WI38 (cell line): ENCODE results near the gene ISL2.

Source experiments
- H3K4me3 ChIP-seq: 2 replicates; pipeline ENCODE4 v1.5.1; 2011; ENCODE audit warnings: low read depth, mild to moderate bottlenecking, control low read depth, low read length
- TF ChIP-seq, protein P1 (sequence below): IDR thresholded peaks from 2 replicates; pipeline ENCODE4 v1.5.1; 2012; ENCODE audit warnings: low read depth, mild to moderate bottlenecking, control low read depth, low read length

Gene ISL2

GRCh38 chr15:76320012-76320411, 16.6 kb upstream of the ISL2 start:
- TF ChIP-seq, protein P1, sequence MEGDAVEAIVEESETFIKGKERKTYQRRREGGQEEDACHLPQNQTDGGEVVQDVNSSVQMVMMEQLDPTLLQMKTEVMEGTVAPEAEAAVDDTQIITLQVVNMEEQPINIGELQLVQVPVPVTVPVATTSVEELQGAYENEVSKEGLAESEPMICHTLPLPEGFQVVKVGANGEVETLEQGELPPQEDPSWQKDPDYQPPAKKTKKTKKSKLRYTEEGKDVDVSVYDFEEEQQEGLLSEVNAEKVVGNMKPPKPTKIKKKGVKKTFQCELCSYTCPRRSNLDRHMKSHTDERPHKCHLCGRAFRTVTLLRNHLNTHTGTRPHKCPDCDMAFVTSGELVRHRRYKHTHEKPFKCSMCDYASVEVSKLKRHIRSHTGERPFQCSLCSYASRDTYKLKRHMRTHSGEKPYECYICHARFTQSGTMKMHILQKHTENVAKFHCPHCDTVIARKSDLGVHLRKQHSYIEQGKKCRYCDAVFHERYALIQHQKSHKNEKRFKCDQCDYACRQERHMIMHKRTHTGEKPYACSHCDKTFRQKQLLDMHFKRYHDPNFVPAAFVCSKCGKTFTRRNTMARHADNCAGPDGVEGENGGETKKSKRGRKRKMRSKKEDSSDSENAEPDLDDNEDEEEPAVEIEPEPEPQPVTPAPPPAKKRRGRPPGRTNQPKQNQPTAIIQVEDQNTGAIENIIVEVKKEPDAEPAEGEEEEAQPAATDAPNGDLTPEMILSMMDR = no peak

DNA sequence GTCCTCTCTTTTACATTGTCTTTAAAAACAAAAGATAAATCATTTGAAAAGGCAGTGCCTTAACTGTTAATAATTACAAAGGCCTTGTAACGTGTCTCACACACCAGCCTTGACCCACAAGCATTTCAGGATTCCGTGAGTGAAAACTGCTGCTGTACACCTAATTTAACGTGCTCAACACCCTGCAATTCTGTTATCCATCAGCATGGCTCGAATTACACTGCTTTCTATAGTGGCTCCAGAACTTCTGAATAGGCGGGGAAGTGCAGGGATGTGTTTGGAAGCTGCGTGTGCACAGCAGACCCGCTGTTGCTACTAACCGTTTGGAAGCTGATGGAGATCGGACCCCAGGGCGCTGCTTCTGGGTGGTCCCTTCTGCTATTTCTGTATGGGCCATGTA, 15.4 kb upstream of the ISL2 start:
- no peak overlapping the region for H3K4me3 ChIP-seq

More at GRCh38 chr15:76320012-76320411, 16.6 kb upstream of the ISL2 start:
- no peak overlapping the region for H3K4me3 ChIP-seq

DNA sequence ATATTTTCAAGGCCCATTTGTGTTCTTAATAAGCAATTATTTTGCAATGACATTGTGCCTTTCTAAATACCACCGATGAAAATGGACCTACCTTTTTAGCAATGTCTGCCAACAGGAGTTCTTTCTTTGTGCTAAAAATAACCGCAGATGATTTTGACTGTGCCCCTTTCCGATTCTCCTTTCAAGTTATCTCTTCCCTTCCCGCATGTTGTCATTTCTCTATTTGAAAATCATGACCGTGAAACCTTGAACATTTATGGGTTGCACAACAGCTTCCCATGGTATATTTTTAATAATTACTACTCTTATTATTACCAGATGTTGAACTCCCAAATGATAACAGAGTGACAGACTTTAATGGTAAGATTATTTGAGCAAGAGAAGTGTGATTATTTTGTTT, 15.0 kb upstream of the ISL2 start:
- TF ChIP-seq, protein P1 = no peak
- H3K4me3 ChIP-seq = no peak overlapping the region

More for the DNA sequence above, 15.4 kb upstream of the ISL2 start:
- TF ChIP-seq, protein P1 = no peak

DNA sequence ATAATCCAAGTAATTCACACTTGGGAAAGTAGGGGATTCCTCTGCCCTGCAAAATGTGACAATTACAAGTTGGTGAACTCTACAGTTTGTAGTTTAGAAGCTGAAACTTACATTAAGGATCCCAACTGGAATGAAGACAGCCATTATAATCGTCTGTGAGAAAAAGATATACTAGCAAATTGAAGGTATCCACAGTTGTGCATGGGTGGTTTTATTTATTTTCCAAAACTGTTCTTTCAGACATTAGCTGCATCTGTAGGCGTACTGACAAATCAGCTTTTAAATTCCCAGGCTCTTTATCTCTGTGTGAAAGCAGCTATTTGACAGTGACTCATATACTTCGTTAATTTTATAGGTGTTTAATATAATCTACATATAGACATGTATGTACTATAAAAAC, 12.5 kb upstream of the ISL2 start:
- TF ChIP-seq, protein P1 = no peak
- no peak overlapping the region for H3K4me3 ChIP-seq

- no peak overlapping the region for H3K4me3 ChIP-seq
- TF ChIP-seq, protein P1 = no peak
These were observed 10.9 kb upstream of the ISL2 start for GRCh38 chr15:76325704-76326103.

GRCh38 chr15:76327191-76328105, 9.1 kb upstream of the ISL2 start:
- TF ChIP-seq, protein P1 = no peak
- no peak overlapping the region for H3K4me3 ChIP-seq

- TF ChIP-seq, protein P1 = no peak
These were observed 8.4 kb upstream of the ISL2 start for GRCh38 chr15:76328106-76328696.

More at GRCh38 chr15:76328106-76328696, 8.4 kb upstream of the ISL2 start:
- no peak overlapping the region for H3K4me3 ChIP-seq
